Ishikawa (cell line): ENCODE data around the gene CD302.

ENCODE experiments used
- CEBPB ChIP-seq: IDR thresholded peaks from 2 replicates; pipeline ENCODE4 v1.6.1; 2012
- CREB1 ChIP-seq: IDR thresholded peaks from 2 replicates; pipeline ENCODE4 v1.6.1; 2012; ENCODE audit warnings: low read depth
- EGR1 ChIP-seq: IDR thresholded peaks from 2 replicates; pipeline ENCODE4 v1.6.1; 2012
- EP300 ChIP-seq: IDR thresholded peaks from 2 replicates; pipeline ENCODE4 v1.6.1; 2012; ENCODE audit warnings: borderline replicate concordance
- FOXM1 ChIP-seq: IDR thresholded peaks from 2 replicates; pipeline ENCODE4 v1.6.1; 2012; ENCODE audit warnings: low read depth, borderline replicate concordance
- MAX ChIP-seq: IDR thresholded peaks from 2 replicates; pipeline ENCODE4 v1.6.1; 2012
- NFIC ChIP-seq: IDR thresholded peaks from 2 replicates; pipeline ENCODE4 v1.6.1; 2012
- RAD21 ChIP-seq: IDR thresholded peaks from 2 replicates; pipeline ENCODE4 v1.6.1; 2012; ENCODE audit warnings: low read depth
- REST ChIP-seq: IDR thresholded peaks from 2 replicates; pipeline ENCODE4 v1.6.1; 2012; ENCODE audit warnings: low read depth, mild to moderate bottlenecking
- TAF1 ChIP-seq: IDR thresholded peaks from 2 replicates; pipeline ENCODE4 v1.6.1; 2012; ENCODE audit warnings: low read depth, mild to moderate bottlenecking
- TCF12 ChIP-seq: IDR thresholded peaks from 2 replicates; pipeline ENCODE4 v1.6.1; 2012; ENCODE audit warnings: low read depth
- TEAD4 ChIP-seq: IDR thresholded peaks from 2 replicates; pipeline ENCODE4 v1.6.1; 2012
- USF1 ChIP-seq: IDR thresholded peaks from 2 replicates; pipeline ENCODE4 v1.6.1; 2012
- YY1 ChIP-seq: IDR thresholded peaks from 2 replicates; pipeline ENCODE4 v1.6.1; 2012; ENCODE audit warnings: low read depth
- ZBTB7A ChIP-seq: IDR thresholded peaks from 2 replicates; pipeline ENCODE4 v1.6.1; 2012; ENCODE audit warnings: low read depth

Gene CD302

GRCh38 chr2:159744363-159744762 lies 53.6 kb downstream of the CD302 start:
- TF ChIP-seq EGR1 (no peak), TCF12 (no peak), EP300 (no peak), YY1 (no peak)

- no peak for TF ChIP-seq NFIC
- TF ChIP-seq FOXM1 = no peak
- no peak for TF ChIP-seq USF1
- no peak for TF ChIP-seq TEAD4
- TF ChIP-seq MAX = no peak
- no peak for TF ChIP-seq ZBTB7A
- TF ChIP-seq TAF1 = no peak
- TF ChIP-seq REST = no peak
- no peak for TF ChIP-seq EP300
- TF ChIP-seq CEBPB = no peak
- TF ChIP-seq RAD21 = no peak
- TF ChIP-seq EGR1 = no peak
- TF ChIP-seq YY1 = no peak
These were observed 55.2 kb downstream of the CD302 start for GRCh38 chr2:159742846-159743245.

- TF ChIP-seq CREB1 (no peak), MAX (no peak), NFIC (no peak), TEAD4 (no peak), YY1 (no peak), FOXM1 (no peak), REST (no peak), CEBPB (no peak), USF1 (no peak), TAF1 (no peak), EGR1 (no peak), EP300 (no peak)
These were observed 59.3 kb downstream of the CD302 start for GRCh38 chr2:159738509-159739390.

- no peak for TF ChIP-seq YY1
- no peak for TF ChIP-seq TAF1
- no peak for TF ChIP-seq EGR1
- no peak for TF ChIP-seq RAD21
- TF ChIP-seq REST = no peak
- no peak for TF ChIP-seq USF1
- TF ChIP-seq TEAD4 = no peak
- TF ChIP-seq FOXM1 = no peak
- TF ChIP-seq ZBTB7A = no peak
- TF ChIP-seq CEBPB = no peak
- TF ChIP-seq EP300 = no peak
These were observed 60.1 kb downstream of the CD302 start for GRCh38 chr2:159737917-159738296.
